Upper lobe of left lung (tissue), 6 donors: ENCODE measurements around the gene CDHR3. TPM values are rescaled to one million over a fixed set of nuclear protein-coding genes. Genes with fewer than 3 reads are reported as not detected.

ENCODE experiments used
- ATAC-seq, 2 donors: fragments of 200-7000 bp; cut with Tn5 transposase; one replicate each; pipeline ENCODE4 v1.9.1; 2022; ENCODE audit warnings: mild to moderate bottlenecking in 2 of 2, moderate library complexity in 2 of 2; ENCODE audit not compliant: low FRiP score in 2 of 2
- DNase-seq, 2 donors: peaks; one replicate each; pipeline ENCODE4 v3.0.0-alpha.2; 2019 to 2020
- H3K27ac ChIP-seq, 4 donors: fragments of 200-600 bp; sonication (generic); one replicate each; pipeline ENCODE4 v1.5.1; 2016 to 2019
- H3K27me3 ChIP-seq, 4 donors: fragments of 200-600 bp; sonication (generic); one replicate each; pipeline ENCODE4 v1.5.1; 2017 to 2019
- H3K36me3 ChIP-seq, 4 donors: fragments of 200-600 bp; sonication (generic); one replicate each; pipeline ENCODE4 v1.5.1; 2016 to 2019
- H3K4me1 ChIP-seq, 4 donors: fragments of 200-600 bp; sonication (generic); one replicate each; pipeline ENCODE4 v1.5.1; 2018 to 2019
- H3K4me3 ChIP-seq, 4 donors: fragments of 200-600 bp; sonication (generic); one replicate each; pipeline ENCODE4 v1.5.1; 2017 to 2019; ENCODE audit warnings: mild to moderate bottlenecking in 2 of 4, moderate library complexity in 1 of 4
- H3K9me3 ChIP-seq, 4 donors: fragments of 200-600 bp; sonication (generic); one replicate each; pipeline ENCODE4 v1.5.1; 2018 to 2019
- EP300 ChIP-seq, 4 donors: sonication (generic); formaldehyde crosslinking; IDR thresholded peaks; one replicate each; pipeline ENCODE4 v1.5.1; 2017; ENCODE audit warnings: antibody characterized with exemption in 4 of 4, control low read depth in 2 of 4
- POLR2A ChIP-seq, 4 donors: fragments of 450-650 bp; IDR thresholded peaks; one replicate each; pipeline ENCODE4 v1.5.1; 2016 to 2017; ENCODE audit warnings: antibody characterized with exemption in 4 of 4, mild to moderate bottlenecking in 2 of 4
- POLR2AphosphoS5 ChIP-seq, 2 donors: sonication (generic); formaldehyde crosslinking; IDR thresholded peaks; one replicate each; pipeline ENCODE4 v1.5.1; 2017; ENCODE audit warnings: antibody characterized with exemption in 2 of 2
- WGBS, 2 donors: methylation state at CpG; one replicate each; pipeline ENCODE4 v1.1.5; 2017 to 2018; 5-methylcytosine and 5-hydroxymethylcytosine counted together
- total RNA-seq, 6 donors: library from RNA; depleted of rRNA in 4 of 6; stranded (reverse); fragments of >200 nt in 4 of 6; gene quantifications; one replicate each; pipeline versions ENCODE4 v1.1.0 to v1.2.1, GENCODE V29; 2016 to 2021
- TF ChIP-seq, protein P1 (sequence below), 6 experiments: fragments of 450-650 bp in 4 of 6; fragments of 200-600 bp in 2 of 6; sonication (generic) in 2 of 6; IDR thresholded peaks; one replicate each; pipeline ENCODE4 v1.5.1; 2016 to 2019; ENCODE audit warnings: antibody characterized with exemption in 6 of 6
- donor health status: DM: no; HTN: no; CAD: no; lungs with moderate emphysema.
- donor health status: DM: no; HTN: yes; CAD: no; lungs with severe emphysema.

Gene CDHR3
- total RNA-seq, 6 donors from 2014 or later = 2.6 to 148 (median 32.8) TPM

DNA sequence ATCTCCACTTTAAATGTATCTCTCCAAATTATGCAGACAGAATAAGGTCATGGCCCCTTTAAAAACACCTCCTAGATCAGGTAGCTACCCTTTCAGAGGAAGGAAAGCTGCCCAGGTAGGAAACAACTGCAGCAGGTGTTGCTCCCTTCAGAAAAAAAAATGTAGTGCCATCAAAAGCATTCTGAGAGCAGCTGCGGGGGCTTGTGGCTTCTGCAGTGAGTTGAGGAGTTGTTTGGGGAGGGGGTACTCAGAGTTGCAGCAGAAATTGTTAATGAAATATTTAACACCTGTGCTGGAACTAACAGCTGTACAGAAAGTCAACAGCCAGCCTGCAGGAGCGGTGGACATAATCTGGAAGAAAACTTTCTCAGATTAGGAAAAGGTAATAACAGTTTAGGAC is 24.0 kb downstream of the CDHR3 start:
- ATAC-seq (no peak), DNase-seq (no peak)
- Histone ChIP-seq H3K27ac (no peak overlapping the region), H3K27me3 (no peaks in the 10 kb centered on the region), H3K36me3 (no peaks in the 10 kb centered on the region), H3K4me1 (no peaks in the 10 kb centered on the region), H3K9me3 (no peaks in the 10 kb centered on the region), H3K4me3 (no peak overlapping the region)
- 80 to 89% methylated on average over 2 of the region's 2 CpGs for WGBS, 2 donors
- TF ChIP-seq POLR2AphosphoS5 (IDR thresholded peaks at IDR 0.05) (no peak), EP300 (IDR thresholded peaks at IDR 0.05) (no peak), POLR2A (IDR thresholded peaks at IDR 0.05) (no peak)
- TF ChIP-seq, protein P1, sequence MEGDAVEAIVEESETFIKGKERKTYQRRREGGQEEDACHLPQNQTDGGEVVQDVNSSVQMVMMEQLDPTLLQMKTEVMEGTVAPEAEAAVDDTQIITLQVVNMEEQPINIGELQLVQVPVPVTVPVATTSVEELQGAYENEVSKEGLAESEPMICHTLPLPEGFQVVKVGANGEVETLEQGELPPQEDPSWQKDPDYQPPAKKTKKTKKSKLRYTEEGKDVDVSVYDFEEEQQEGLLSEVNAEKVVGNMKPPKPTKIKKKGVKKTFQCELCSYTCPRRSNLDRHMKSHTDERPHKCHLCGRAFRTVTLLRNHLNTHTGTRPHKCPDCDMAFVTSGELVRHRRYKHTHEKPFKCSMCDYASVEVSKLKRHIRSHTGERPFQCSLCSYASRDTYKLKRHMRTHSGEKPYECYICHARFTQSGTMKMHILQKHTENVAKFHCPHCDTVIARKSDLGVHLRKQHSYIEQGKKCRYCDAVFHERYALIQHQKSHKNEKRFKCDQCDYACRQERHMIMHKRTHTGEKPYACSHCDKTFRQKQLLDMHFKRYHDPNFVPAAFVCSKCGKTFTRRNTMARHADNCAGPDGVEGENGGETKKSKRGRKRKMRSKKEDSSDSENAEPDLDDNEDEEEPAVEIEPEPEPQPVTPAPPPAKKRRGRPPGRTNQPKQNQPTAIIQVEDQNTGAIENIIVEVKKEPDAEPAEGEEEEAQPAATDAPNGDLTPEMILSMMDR (IDR thresholded peaks at IDR 0.05) = no peak

DNA sequence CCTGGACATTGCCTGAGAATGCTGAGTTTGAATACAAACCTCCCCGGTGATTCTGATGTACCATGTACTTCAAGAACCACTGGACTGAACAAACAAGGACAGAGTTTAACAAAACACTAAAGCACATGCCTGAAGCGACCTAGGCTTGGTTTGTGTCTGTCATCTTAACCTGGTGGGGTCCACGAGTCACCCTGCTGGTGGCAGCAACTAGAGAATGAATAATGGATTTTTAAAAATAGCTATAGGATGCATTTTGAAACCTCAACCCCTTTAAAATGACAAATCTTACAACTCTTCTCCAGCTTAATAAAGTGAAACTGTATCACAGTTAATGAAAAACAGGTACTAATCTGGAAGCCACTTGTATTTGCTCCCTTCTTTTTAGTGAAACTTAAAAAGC is 25.2 kb downstream of the CDHR3 start:
- Histone ChIP-seq H3K9me3 (no peaks in the 10 kb centered on the region), H3K4me1 (no peaks in the 10 kb centered on the region), H3K27me3 (no peaks in the 10 kb centered on the region), H3K36me3 (no peaks in the 10 kb centered on the region), H3K4me3 (no peak overlapping the region), H3K27ac (no peak overlapping the region)
- DNase-seq (no peak), ATAC-seq (no peak)
- 46 to 51% methylated on average over 3 of the region's 3 CpGs for WGBS, 2 donors
- TF ChIP-seq EP300 (IDR thresholded peaks at IDR 0.05) (no peak), POLR2A (IDR thresholded peaks at IDR 0.05) (no peak), POLR2AphosphoS5 (IDR thresholded peaks at IDR 0.05) (no peak)
- TF ChIP-seq, protein P1 (IDR thresholded peaks at IDR 0.05) = no peak

DNA sequence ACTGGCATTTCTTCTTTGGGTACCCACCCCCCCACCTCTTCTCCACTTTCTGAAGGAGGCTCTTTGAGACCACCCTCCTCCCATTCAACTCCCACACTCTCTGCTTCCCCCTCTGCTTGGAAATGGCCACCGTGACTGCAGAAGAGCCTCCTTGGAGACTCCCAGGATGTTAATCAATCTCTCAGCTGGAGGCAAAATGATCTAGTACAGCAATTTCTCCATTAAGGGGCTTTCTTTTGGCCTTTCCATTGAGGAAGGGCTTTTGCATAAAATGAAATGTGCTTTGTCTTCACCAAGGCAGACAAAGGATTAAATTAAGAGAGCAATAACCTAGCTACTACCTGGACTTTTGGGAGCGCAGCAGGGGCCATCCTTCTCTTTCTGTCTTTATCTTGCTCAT is 26.1 kb downstream of the CDHR3 start:
- ATAC-seq (no peak), DNase-seq (no peak)
- H3K27ac ChIP-seq = no peak overlapping the region
- no peaks in the 10 kb centered on the region for H3K36me3 ChIP-seq
- no peaks in the 10 kb centered on the region for H3K9me3 ChIP-seq
- H3K27me3 ChIP-seq = no peaks in the 10 kb centered on the region
- no peaks in the 10 kb centered on the region for H3K4me1 ChIP-seq
- no peak for TF ChIP-seq POLR2AphosphoS5 (IDR thresholded peaks at IDR 0.05)
- TF ChIP-seq, protein P1 (IDR thresholded peaks at IDR 0.05) = no peak
- TF ChIP-seq EP300 (IDR thresholded peaks at IDR 0.05) = no peak
- TF ChIP-seq POLR2A (IDR thresholded peaks at IDR 0.05) = no peak
- 68 to 85% methylated on average over 2 of the region's 2 CpGs for WGBS, 2 donors
- H3K4me3 ChIP-seq = no peak overlapping the region

DNA sequence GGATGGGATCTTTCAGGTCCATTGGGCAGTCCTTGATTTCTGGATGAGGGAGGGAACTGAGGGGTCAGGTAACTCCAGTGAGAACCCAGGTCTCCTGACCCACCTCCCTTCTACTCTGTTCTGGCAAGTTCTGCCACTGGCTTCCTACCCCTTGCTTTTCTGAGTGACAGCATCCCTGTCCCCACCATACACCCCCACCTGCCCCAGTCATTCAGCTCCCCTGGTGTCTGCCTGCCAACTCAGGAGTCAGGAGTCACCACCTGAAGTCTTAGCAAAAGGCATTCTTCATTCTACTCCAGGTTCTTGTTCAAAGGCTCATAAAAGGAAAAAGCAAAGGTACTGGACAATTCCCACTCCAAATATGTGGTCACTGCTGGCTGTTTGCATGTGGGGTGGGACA is 26.6 kb downstream of the CDHR3 start:
- Histone ChIP-seq H3K36me3 (no peaks in the 10 kb centered on the region), H3K27me3 (no peaks in the 10 kb centered on the region), H3K9me3 (no peaks in the 10 kb centered on the region), H3K27ac (no peak overlapping the region), H3K4me3 (no peak overlapping the region), H3K4me1 (no peaks in the 10 kb centered on the region)
- TF ChIP-seq POLR2AphosphoS5 (IDR thresholded peaks at IDR 0.05) (no peak), EP300 (IDR thresholded peaks at IDR 0.05) (no peak), POLR2A (IDR thresholded peaks at IDR 0.05) (no peak)
- TF ChIP-seq, protein P1 (IDR thresholded peaks at IDR 0.05) = no peak
- DNase-seq (no peak), ATAC-seq (no peak)

DNA sequence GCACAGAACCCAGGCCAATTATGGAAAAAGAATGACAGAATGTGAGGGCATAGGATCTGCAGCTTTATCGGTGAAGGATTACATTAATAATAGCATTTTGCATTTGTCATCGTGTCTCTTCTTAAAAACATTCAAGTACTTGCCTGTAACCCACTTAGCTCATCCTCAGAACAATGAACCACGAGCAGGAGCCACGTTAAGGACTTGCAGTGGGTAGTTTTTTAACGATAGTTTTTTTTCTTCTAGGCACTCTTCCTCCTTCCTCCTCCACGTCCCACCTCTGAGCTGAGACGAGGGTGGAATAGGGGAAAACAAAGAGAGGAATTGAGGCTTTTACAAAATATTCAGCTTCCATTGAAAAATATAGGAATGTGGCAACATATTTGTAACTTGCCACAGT is 27.1 kb downstream of the CDHR3 start:
- Histone ChIP-seq H3K27me3 (no peaks in the 10 kb centered on the region), H3K27ac (no peak overlapping the region), H3K4me3 (no peak overlapping the region), H3K36me3 (no peaks in the 10 kb centered on the region), H3K9me3 (no peaks in the 10 kb centered on the region), H3K4me1 (no peaks in the 10 kb centered on the region)
- TF ChIP-seq EP300 (IDR thresholded peaks at IDR 0.05) = no peak
- TF ChIP-seq, protein P1 (IDR thresholded peaks at IDR 0.05) = no peak
- no peak for TF ChIP-seq POLR2A (IDR thresholded peaks at IDR 0.05)
- no peak for TF ChIP-seq POLR2AphosphoS5 (IDR thresholded peaks at IDR 0.05)
- DNase-seq (no peak), ATAC-seq (no peak)
- 78 to 84% methylated on average over 7 of the region's 7 CpGs for WGBS, 2 donors
